GM12878 (cell line): ENCODE measurements around the gene H6PD. TPM values are rescaled to one million over a fixed set of nuclear protein-coding genes. Genes with fewer than 3 reads are reported as not detected.

Source experiments
- ATAC-seq: fragments of 200-7000 bp; cut with Tn5 transposase; 3 replicates; pipeline ENCODE4 v1.9.1; 2020; ENCODE audit warnings: mild to moderate bottlenecking, moderate library complexity
- BruUV-seq: library from RNA; stranded (reverse); fragments of 400-500 nt; replicated peaks from 2 replicates; lab custom pipeline; 2021; lab: Mats Ljungman, UMichigan
- CTCF ChIA-PET: fragments of 300-600 bp; sonication (Branson Sonifier 250); formaldehyde crosslinking; extraction: SDS; loops from one replicate; lab custom pipeline; 2021; ENCODE audit warnings: inconsistent platforms; lab: Yijun Ruan, JAX
- POLR2A ChIA-PET: fragments of 350-600 bp; formaldehyde crosslinking; extraction: SDS; loops from one replicate; lab custom pipeline; 2021; ENCODE audit warnings: inconsistent platforms; lab: Charles Lee
- RAD21 ChIA-PET: fragments of 300-600 bp; sonication (Branson Sonifier 250); formaldehyde crosslinking; loops from one replicate; lab custom pipeline; 2023; ENCODE audit warnings: antibody characterized with exemption; ENCODE audit not compliant: unreplicated experiment; lab: Charles Lee
- SMC1A ChIA-PET: fragments of 300-600 bp; sonication (Branson Sonifier 250); formaldehyde crosslinking; loops from one replicate; lab custom pipeline; 2023; ENCODE audit not compliant: unreplicated experiment, uncharacterized antibody; lab: Charles Lee
- DNase-seq: peaks from one replicate; pipeline ENCODE4 v3.0.0-alpha.2; 2011; ENCODE audit warnings: low read depth, low spot score
- FAIRE-seq: peaks from 3 replicates; lab custom pipeline; 2011; peaks lifted over from hg19 to GRCh38; lab: Jason Lieb, UNC
- H2AFZ ChIP-seq: 2 replicates; pipeline ENCODE4 v1.6.0; 2011; ENCODE audit warnings: low read depth, low read length, control low read depth; ENCODE audit not compliant: control insufficient read depth
- H3K27ac ChIP-seq: 2 replicates; pipeline ENCODE4 v1.5.1; 2011; ENCODE audit warnings: control low read depth; ENCODE audit not compliant: control insufficient read depth, insufficient read depth
- H3K27me3 ChIP-seq, 2 experiments: replicated peaks in 1 of 2; 2 replicates each; pipeline versions ENCODE4 v1.6.0 to v1.6.1; 2011; ENCODE audit warnings: low read length in 1 of 2; ENCODE audit not compliant: control insufficient read depth in 2 of 2, insufficient read depth in 2 of 2
- H3K36me3 ChIP-seq, 2 experiments: 2 replicates each; pipeline ENCODE4 v1.5.1; 2011; ENCODE audit warnings: low read length in 1 of 2; ENCODE audit not compliant: control insufficient read depth in 2 of 2, insufficient read depth in 2 of 2
- H3K4me1 ChIP-seq: 2 replicates; pipeline ENCODE4 v1.6.1; 2011; ENCODE audit warnings: mild to moderate bottlenecking, low read length, moderate library complexity, mixed read lengths; ENCODE audit not compliant: control insufficient read depth, insufficient read depth
- H3K4me2 ChIP-seq: 2 replicates; pipeline ENCODE4 v1.6.0; 2011; ENCODE audit warnings: control low read depth; ENCODE audit not compliant: control insufficient read depth, insufficient read depth
- H3K4me3 ChIP-seq: fragments of 200-600 bp; sonication (generic); 2 replicates; pipeline ENCODE4 v1.5.1; 2016
- H3K79me2 ChIP-seq: 2 replicates; pipeline ENCODE4 v1.6.0; 2011; ENCODE audit warnings: low read length; ENCODE audit not compliant: control insufficient read depth, insufficient read depth
- H3K9ac ChIP-seq: 2 replicates; pipeline ENCODE4 v1.8.0; 2011; ENCODE audit warnings: low read length, control low read depth, mixed read lengths; ENCODE audit not compliant: control insufficient read depth, insufficient read depth
- H3K9me3 ChIP-seq: replicated peaks from 3 replicates; pipeline ENCODE4 v1.5.1; 2011; ENCODE audit warnings: mild to moderate bottlenecking, low read length; ENCODE audit not compliant: control insufficient read depth, insufficient read depth
- H4K20me1 ChIP-seq: 2 replicates; pipeline ENCODE4 v1.6.0; 2011; ENCODE audit not compliant: control insufficient read depth, insufficient read depth
- BMI1 ChIP-seq: fragments of 450-650 bp; IDR thresholded peaks from 2 replicates; pipeline ENCODE4 v1.6.1; 2016; ENCODE audit warnings: mild to moderate bottlenecking, moderate library complexity, borderline replicate concordance
- ESRRA ChIP-seq: IDR thresholded peaks from 2 replicates; pipeline ENCODE4 v1.6.1; 2012; ENCODE audit warnings: mild to moderate bottlenecking, low read length, improper control_type of control experiment
- IKZF2 ChIP-seq, 2 experiments: fragments of 450-650 bp; IDR thresholded peaks; 2 replicates each; pipeline ENCODE4 v1.6.1; 2017; ENCODE audit warnings: mild to moderate bottlenecking in 2 of 2, moderate library complexity in 2 of 2
- JUNB ChIP-seq: IDR thresholded peaks from 2 replicates; pipeline ENCODE4 v1.6.1; 2016; ENCODE audit warnings: antibody characterized with exemption, mild to moderate bottlenecking
- NBN ChIP-seq: fragments of 450-650 bp; IDR thresholded peaks from 2 replicates; pipeline ENCODE4 v1.6.1; 2016
- NKRF ChIP-seq: fragments of 450-650 bp; conservative IDR thresholded peaks from 2 replicates; pipeline ENCODE4 v1.6.1; 2017; ENCODE audit warnings: mild to moderate bottlenecking, moderate library complexity
- PAX8 ChIP-seq: fragments of 450-650 bp; IDR thresholded peaks from 2 replicates; pipeline ENCODE4 v1.6.1; 2017; ENCODE audit warnings: mild to moderate bottlenecking, moderate library complexity
- POLR2AphosphoS5 ChIP-seq: IDR thresholded peaks from 2 replicates; pipeline ENCODE4 v1.6.1; 2011; ENCODE audit warnings: mild to moderate bottlenecking, low read length, inconsistent platforms
- WGBS: methylation state at CpG from one replicate; pipeline ENCODE4 v1.1.6; 2016; ENCODE audit warnings: low lambda C conversion rate; ENCODE audit not compliant: insufficient replicate concordance, insufficient coverage; ENCODE audit errors: missing lambda C conversion rate; 5-methylcytosine and 5-hydroxymethylcytosine counted together
- in situ Hi-C: fragments of 300-500 bp; cut with MboI; formaldehyde crosslinking; loops from 9 replicates; pipeline ENCODE4 v1.14.3; 2018; ENCODE audit warnings: mixed read lengths
- intact Hi-C: fragments of 100-400 bp; cut with micrococcal nuclease; formaldehyde crosslinking; loops from one replicate; pipeline ENCODE4 v1.14.2; 2022; ENCODE audit not compliant: unreplicated experiment
- polyA plus RNA-seq, 11 experiments: library from polyadenylated mRNA; depleted of rRNA in 4 of 11; unstranded in 6 of 11; stranded (reverse) in 5 of 11; fragments of >200 nt; fragmentation: Nextera tagmentation in 4 of 11; fragmentation: Illumina TruSeq in 1 of 11; extraction: Ambion mirVana in 4 of 11; extraction: Trizol in 1 of 11; gene quantifications; 1 replicate in 1 of 11; 2 replicates in 10 of 11; pipeline versions ENCODE4 v1.2.1 to v1.2.3, GENCODE V29; 2011 to 2016; ENCODE audit warnings: inconsistent platforms in 2 of 11, missing spikeins in 2 of 11, low read depth in 1 of 11
- total RNA-seq, 4 experiments: library from RNA; depleted of rRNA in 3 of 4; stranded (reverse); fragments of >200 nt in 3 of 4; fragmentation: Illumina TruSeq in 1 of 4; extraction: Trizol in 1 of 4; gene quantifications; 2 replicates each; pipeline versions ENCODE4 v1.2.1 to v1.2.3, GENCODE V29; 2013 to 2021

H6PD gene
- total and polyA plus RNA-seq, 10 of the 15 experiments (the other 5 are each of a cell fraction or from before 2014, with no cell fraction given) = 1.2 to 20.7 (median 7.7) TPM

GRCh38 chr1:9295884-9296283 is 61.3 kb downstream of the H6PD start:
- H3K79me2 ChIP-seq = no peaks in the 10 kb centered on the region
- POLR2A ChIA-PET = no interaction called here
- DNase-seq (no peak), ATAC-seq (no peak), FAIRE-seq (no peak)
- no peak overlapping the region for H3K4me2 ChIP-seq
- intact Hi-C loops (no loop called here), in situ Hi-C loops (no loop called here)
- TF ChIP-seq JUNB (no peak), POLR2AphosphoS5 (no peak), BMI1 (no peak), NBN (no peak), PAX8 (no peak), IKZF2 (IDR thresholded peaks at IDR 0.05) (no peak), NKRF (no peak), ESRRA (no peak)
- peaks cover 3 to 7% of the 10 kb centered on the region in 2 experiments; a peak in 2 of 4 replicates for H3K27me3 ChIP-seq
- WGBS = 73% methylated on average over 9 of the region's 9 CpGs
- no peaks in the 10 kb centered on the region for H3K9me3 ChIP-seq
- H2AFZ ChIP-seq = no peak overlapping the region
- no peak overlapping the region for H3K4me3 ChIP-seq
- H3K4me1 ChIP-seq = peaks cover 13% of the 10 kb centered on the region
- SMC1A ChIA-PET = no interaction called here
- CTCF ChIA-PET = interaction anchor here (1.1 to 1.4 kb wide), 2 partner anchors 15 to 159 kb away, joined by 4 read pairs; no protein-coding TSS in a partner anchor
- RAD21 ChIA-PET = no interaction called here
- H3K36me3 ChIP-seq = no peaks in the 10 kb centered on the region
- no peak overlapping the region for H3K9ac ChIP-seq
- no TSS peak for BruUV-seq
- H4K20me1 ChIP-seq = no peaks in the 10 kb centered on the region
- no peak overlapping the region for H3K27ac ChIP-seq
